HUES6 (cell line): ENCODE results near the gene FLNC.
A peak's percentile ranks its signal among the peaks of the same experiment; 100 is the strongest.

Experiments
- H3K27ac ChIP-seq: 2 replicates; pipeline ENCODE4 v1.7.0; 2013; ENCODE audit warnings: low read depth, mild to moderate bottlenecking, low read length, inconsistent platforms
- H3K27me3 ChIP-seq: 2 replicates; pipeline ENCODE4 v1.6.1; 2013; ENCODE audit warnings: low read length; ENCODE audit not compliant: control insufficient read depth, insufficient read depth
- H3K36me3 ChIP-seq: 2 replicates; pipeline ENCODE4 v1.6.1; 2013; ENCODE audit warnings: low read length; ENCODE audit not compliant: control insufficient read depth, insufficient read depth
- H3K4me1 ChIP-seq: 2 replicates; pipeline ENCODE4 v1.6.1; 2013; ENCODE audit warnings: low read length; ENCODE audit not compliant: control insufficient read depth, insufficient read depth
- H3K4me3 ChIP-seq: 2 replicates; pipeline ENCODE4 v1.5.1; 2013; ENCODE audit warnings: low read depth, low read length
- H3K9ac ChIP-seq: one replicate; pipeline ENCODE4 v1.6.1; 2013; ENCODE audit warnings: mild to moderate bottlenecking, low read length
- H3K9me3 ChIP-seq: 2 replicates; pipeline ENCODE4 v1.6.1; 2013; ENCODE audit warnings: low read depth, low read length; ENCODE audit not compliant: control insufficient read depth, insufficient read depth

The FLNC gene

DNA sequence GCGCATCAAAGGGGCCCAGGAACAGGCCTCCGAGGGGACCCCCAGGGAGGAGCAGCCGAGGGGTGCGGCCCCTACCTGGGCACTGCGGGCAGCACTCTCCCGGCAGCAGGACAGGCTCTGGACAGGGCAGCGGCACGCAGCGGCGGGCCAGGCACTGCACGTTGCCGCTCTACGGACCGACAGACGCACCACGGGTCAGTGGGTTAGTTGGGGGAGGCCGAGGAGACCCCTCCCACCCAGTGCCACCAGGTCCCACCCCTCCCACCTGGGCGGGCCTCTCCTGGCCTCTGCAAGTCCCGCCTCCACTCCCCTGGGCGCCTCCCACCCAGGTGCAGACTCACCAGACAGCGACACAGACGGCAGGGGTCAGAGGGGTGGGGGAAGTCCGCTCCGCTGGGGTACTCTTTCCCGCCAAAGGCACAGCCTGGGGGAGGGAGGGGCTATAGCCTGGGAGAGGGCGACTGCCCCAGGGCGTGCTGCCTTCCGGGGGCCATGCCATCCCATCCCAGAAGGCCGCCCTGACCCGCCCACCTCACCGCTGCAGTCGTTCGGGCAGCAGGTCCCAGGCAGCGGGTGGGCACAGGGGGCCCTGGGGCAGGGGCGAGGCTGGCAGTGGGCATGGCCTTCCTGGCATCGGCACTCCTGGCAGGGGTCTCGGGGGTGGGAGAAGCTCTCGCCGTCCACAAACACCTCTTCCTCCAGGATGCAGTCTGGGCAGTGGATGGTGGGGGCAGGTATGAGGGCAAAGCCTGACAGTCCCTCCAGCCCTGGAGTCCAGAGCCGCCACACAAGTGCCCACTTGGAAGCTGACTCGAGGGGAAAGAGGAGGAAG lies 61.1 kb downstream of the FLNC start:
- H3K36me3 ChIP-seq = 0 out of 2 replicates have a peak, but pooled peaks cover 3% of the 10 kb centered on the region
- H3K27ac ChIP-seq = no peak overlapping the region
- no peaks in the 10 kb centered on the region; the same call in 1 of the 2 replicates for H3K27me3 ChIP-seq
- H3K9me3 ChIP-seq = no peaks in the 10 kb centered on the region
- H3K4me1 ChIP-seq = peaks cover 26% of the 10 kb centered on the region
- H3K9ac ChIP-seq = no peak overlapping the region
- H3K4me3 ChIP-seq = peak overlapping the region; percentile 67

- H3K4me3 ChIP-seq = peak overlapping the region; percentile 67; the same call in 1 of the 2 replicates
Observed at GRCh38 chr7:128891942-128892269, 61.7 kb downstream of the FLNC start.

DNA sequence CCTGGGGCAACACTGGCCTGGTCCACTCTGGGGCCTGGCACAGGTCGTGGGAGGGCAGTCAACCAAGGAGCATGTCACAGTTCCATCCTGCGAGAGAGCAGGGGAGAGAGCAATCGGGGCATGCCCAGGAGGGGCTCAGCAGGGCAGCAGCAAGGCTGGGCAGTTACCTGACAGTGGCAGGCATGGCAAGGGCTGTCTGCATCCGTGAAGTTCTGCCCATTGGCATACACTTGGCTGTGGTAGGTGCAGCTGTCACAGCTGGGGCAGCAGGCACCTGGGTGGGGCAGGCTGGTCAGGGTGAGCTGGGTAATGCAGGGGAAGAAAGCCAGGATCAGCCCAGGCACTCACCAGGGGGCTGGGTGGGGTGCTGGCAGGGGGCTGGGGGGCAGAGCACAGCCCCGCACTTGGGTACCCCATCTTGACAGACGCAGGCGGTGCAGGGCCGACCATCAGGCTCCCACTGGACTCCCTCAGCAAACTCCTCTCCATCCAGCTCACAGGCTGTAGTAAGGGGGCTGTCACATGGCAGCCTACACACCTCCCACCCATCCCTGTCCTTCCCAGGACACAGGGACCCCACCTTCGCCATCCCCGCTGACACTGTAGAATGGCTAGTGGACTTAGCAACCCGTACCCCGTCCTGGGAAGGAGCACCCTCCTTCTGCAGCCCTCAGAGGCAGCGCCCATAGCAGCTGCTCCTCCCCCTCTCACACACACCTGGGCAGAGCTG lies 62.5 kb downstream of the FLNC start:
- no peak overlapping the region for H3K9ac ChIP-seq
- 0 out of 2 replicates have a peak, but pooled peaks cover 3% of the 10 kb centered on the region for H3K36me3 ChIP-seq
- no peaks in the 10 kb centered on the region; the same call in 1 of the 2 replicates for H3K27me3 ChIP-seq
- H3K9me3 ChIP-seq = no peaks in the 10 kb centered on the region
- H3K4me1 ChIP-seq = peaks cover 24% of the 10 kb centered on the region
- H3K4me3 ChIP-seq = no peak overlapping the region
- H3K27ac ChIP-seq = no peak overlapping the region

More at GRCh38 chr7:128891942-128892269, 61.7 kb downstream of the FLNC start:
- Histone ChIP-seq H3K27ac (no peak overlapping the region), H3K27me3 (no peaks in the 10 kb centered on the region; the same call in 1 of the 2 replicates), H3K9ac (no peak overlapping the region), H3K4me1 (peaks cover 25% of the 10 kb centered on the region), H3K36me3 (0 out of 2 replicates have a peak, but pooled peaks cover 3% of the 10 kb centered on the region), H3K9me3 (no peaks in the 10 kb centered on the region)

DNA sequence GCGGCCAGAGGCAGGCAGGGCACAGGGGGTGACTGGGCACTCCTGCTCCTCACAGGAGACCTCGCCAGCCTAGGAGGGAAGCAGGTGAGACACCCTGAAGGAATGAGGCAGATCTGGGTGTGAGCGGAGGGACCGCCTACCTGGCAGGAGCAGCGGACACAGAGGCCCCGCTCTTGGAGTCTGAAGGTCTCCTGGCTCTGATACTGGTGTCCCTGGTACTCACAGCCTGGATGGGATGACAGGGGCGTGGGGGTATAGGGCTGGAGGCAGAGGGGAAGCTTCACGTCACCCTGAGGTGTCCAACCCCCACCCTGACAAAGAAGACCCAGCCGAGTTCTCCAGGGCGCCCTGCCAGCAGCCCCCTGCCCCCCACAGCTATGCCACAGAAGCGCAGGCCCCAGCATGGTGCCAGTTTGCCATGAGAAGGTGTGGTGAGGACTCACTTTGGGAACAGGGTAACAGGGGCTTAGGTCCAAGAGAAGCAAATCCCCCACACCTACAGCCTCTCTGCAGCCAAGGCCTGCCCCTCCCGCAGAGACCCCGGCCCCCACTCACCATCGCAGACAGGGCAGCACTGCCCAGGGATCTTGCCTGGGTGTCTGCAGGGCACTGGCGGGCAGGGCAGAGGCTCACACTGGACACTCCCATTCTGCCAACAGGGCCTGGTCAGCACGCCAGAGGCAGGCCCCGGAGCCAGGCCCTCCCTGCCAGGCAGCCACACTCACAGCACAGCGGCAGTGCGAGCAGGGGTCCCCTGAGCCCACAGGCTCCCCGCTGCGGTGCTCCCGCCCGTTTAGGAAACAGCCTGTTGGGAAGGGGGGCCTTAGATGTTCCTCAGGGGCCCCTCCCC lies 63.3 kb downstream of the FLNC start:
- H3K9ac ChIP-seq = no peak overlapping the region
- peaks cover 21% of the 10 kb centered on the region for H3K4me1 ChIP-seq
- H3K27ac ChIP-seq = no peak overlapping the region
- no peak overlapping the region for H3K4me3 ChIP-seq
- H3K27me3 ChIP-seq = no peaks in the 10 kb centered on the region; the same call in 1 of the 2 replicates
- 0 out of 2 replicates have a peak, but pooled peaks cover 3% of the 10 kb centered on the region for H3K9me3 ChIP-seq
- H3K36me3 ChIP-seq = 0 out of 2 replicates have a peak, but pooled peaks cover 6% of the 10 kb centered on the region

GRCh38 chr7:128894101-128894440 lies 63.9 kb downstream of the FLNC start:
- Histone ChIP-seq H3K27me3 (no peaks in the 10 kb centered on the region; the same call in 1 of the 2 replicates), H3K36me3 (peaks cover 7% of the 10 kb centered on the region; the same call in 1 of the 2 replicates), H3K4me3 (no peak overlapping the region), H3K27ac (no peak overlapping the region), H3K9me3 (peaks cover 4% of the 10 kb centered on the region; the same call in 1 of the 2 replicates), H3K4me1 (peaks cover 16% of the 10 kb centered on the region; the same call in 1 of the 2 replicates), H3K9ac (no peak overlapping the region)

- peaks cover 5% of the 10 kb centered on the region; the same call in 1 of the 2 replicates for H3K4me1 ChIP-seq
- no peak overlapping the region for H3K9ac ChIP-seq
- H3K27ac ChIP-seq = no peak overlapping the region
- peaks cover 14% of the 10 kb centered on the region; the same call in 1 of the 2 replicates for H3K36me3 ChIP-seq
- no peaks in the 10 kb centered on the region; the same call in 1 of the 2 replicates for H3K27me3 ChIP-seq
- H3K4me3 ChIP-seq = no peak overlapping the region
- peaks cover 15% of the 10 kb centered on the region for H3K9me3 ChIP-seq
Observed at GRCh38 chr7:128895320-128895719, 65.1 kb downstream of the FLNC start.

DNA sequence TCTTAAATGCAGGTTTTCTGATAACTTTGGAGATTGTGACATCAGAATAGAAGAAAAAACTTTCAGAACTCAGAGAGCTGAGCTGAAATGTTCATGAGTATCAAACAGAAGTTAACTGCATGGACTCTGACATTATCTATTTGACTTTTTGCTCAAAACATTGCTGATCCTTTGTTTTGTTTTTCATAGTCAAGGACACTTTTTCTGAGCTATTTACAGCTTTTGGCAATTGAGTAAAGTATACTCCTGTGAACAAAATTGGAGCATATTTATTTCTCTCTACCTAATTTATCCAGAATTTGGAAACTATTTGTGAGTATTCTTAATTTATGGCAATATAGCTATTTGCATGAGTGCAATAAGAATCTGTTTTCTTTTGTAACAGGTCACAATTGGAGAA lies 69.2 kb downstream of the FLNC start:
- no peak overlapping the region for H3K27ac ChIP-seq
- no peak overlapping the region for H3K4me3 ChIP-seq
- peaks cover 17% of the 10 kb centered on the region for H3K9me3 ChIP-seq
- H3K9ac ChIP-seq = no peak overlapping the region
- no peaks in the 10 kb centered on the region for H3K27me3 ChIP-seq
- peaks cover 15% of the 10 kb centered on the region; the same call in 1 of the 2 replicates for H3K36me3 ChIP-seq
- peaks cover 3% of the 10 kb centered on the region; the same call in 1 of the 2 replicates for H3K4me1 ChIP-seq

- Histone ChIP-seq H3K27ac (no peak overlapping the region), H3K4me1 (peaks cover 3% of the 10 kb centered on the region; the same call in 1 of the 2 replicates), H3K9ac (no peak overlapping the region), H3K9me3 (peaks cover 17% of the 10 kb centered on the region), H3K27me3 (no peaks in the 10 kb centered on the region), H3K36me3 (peaks cover 15% of the 10 kb centered on the region; the same call in 1 of the 2 replicates), H3K4me3 (no peak overlapping the region)
Observed at GRCh38 chr7:128900237-128900636, 70.0 kb downstream of the FLNC start.

- H3K4me3 ChIP-seq = no peak overlapping the region
- peaks cover 17% of the 10 kb centered on the region for H3K9me3 ChIP-seq
- H3K27ac ChIP-seq = no peak overlapping the region
- peaks cover 15% of the 10 kb centered on the region; the same call in 1 of the 2 replicates for H3K36me3 ChIP-seq
- peaks cover 3% of the 10 kb centered on the region; the same call in 1 of the 2 replicates for H3K4me1 ChIP-seq
- no peaks in the 10 kb centered on the region for H3K27me3 ChIP-seq
- no peak overlapping the region for H3K9ac ChIP-seq
Observed at GRCh38 chr7:128902761-128903585, 72.8 kb downstream of the FLNC start.
